Ascending aorta (tissue), 2 donors: ENCODE data around the gene KRTAP6-3. TPM values are rescaled to one million over a fixed set of nuclear protein-coding genes. Genes with fewer than 3 reads are reported as not detected.

Experiments
- DNase-seq, 2 donors: peaks; one replicate each; pipeline ENCODE4 v3.0.0-alpha.2; 2019; ENCODE audit warnings: low spot score in 2 of 2
- H3K27ac ChIP-seq, 2 donors: fragments of 200-600 bp; sonication (generic); one replicate each; pipeline ENCODE4 v1.5.1; 2016 to 2017; ENCODE audit warnings: mild to moderate bottlenecking in 1 of 2
- H3K27me3 ChIP-seq: fragments of 200-600 bp; sonication (generic); one replicate; pipeline ENCODE4 v1.5.1; 2017
- H3K36me3 ChIP-seq, 2 donors: fragments of 200-600 bp; sonication (generic); one replicate each; pipeline ENCODE4 v1.5.1; 2016
- H3K4me1 ChIP-seq, 2 donors: fragments of 200-600 bp; sonication (generic); one replicate each; pipeline ENCODE4 v1.5.1; 2016 to 2017; ENCODE audit warnings: mild to moderate bottlenecking in 1 of 2
- H3K4me3 ChIP-seq, 2 donors: fragments of 200-600 bp; sonication (generic); one replicate each; pipeline ENCODE4 v1.5.1; 2016 to 2017; ENCODE audit warnings: mild to moderate bottlenecking in 1 of 2
- H3K9me3 ChIP-seq, 2 donors: fragments of 200-600 bp; sonication (generic); one replicate each; pipeline ENCODE4 v1.5.1; 2016
- intact Hi-C: fragments of 100-400 bp; cut with DNase I; formaldehyde crosslinking; loops from one replicate; pipeline ENCODE4 v1.15.1; 2023
- total RNA-seq: library from RNA; depleted of rRNA; stranded (reverse); fragments of >200 nt; gene quantifications from one replicate; pipeline ENCODE4 v1.1.0, GENCODE V29; 2016
- TF ChIP-seq, protein P1 (sequence below), 3 experiments: fragments of 200-600 bp in 2 of 3; fragments of 450-650 bp in 1 of 3; sonication (generic) in 2 of 3; IDR thresholded peaks; one replicate each; pipeline ENCODE4 v1.5.1; 2016 to 2019; ENCODE audit warnings: antibody characterized with exemption in 3 of 3, mild to moderate bottlenecking in 1 of 3, moderate library complexity in 1 of 3

The KRTAP6-3 gene, protein sequence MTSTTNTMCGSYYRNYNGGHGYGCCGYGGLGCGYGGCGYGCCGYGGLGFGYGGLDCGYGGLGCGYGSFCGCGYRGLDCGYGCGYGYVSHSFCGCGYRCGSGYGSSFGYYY
- not detected for total RNA-seq

DNA sequence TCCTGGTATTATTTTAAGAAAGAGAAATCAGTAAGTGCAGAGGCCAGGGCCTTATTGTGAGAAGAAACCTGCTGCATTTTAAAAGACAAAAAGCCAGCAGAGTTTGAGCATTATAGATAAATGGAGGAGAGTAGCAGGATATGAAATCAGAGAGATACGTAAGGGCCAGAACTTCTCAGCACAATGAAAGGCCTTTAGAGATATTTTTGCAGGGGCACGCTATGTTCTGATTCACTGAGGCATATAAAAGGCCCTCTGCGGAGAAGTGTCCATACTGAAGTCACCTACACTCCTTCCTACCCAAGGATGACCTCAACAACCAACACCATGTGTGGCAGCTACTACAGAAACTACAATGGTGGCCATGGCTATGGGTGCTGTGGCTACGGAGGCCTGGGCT is at the start of gene KRTAP6-3:
TSS of gene KRTAP6-3 (plus strand) at position 301 of the 400 bp plus-strand sequence. CDS start at position 307, 6 bp downstream.
- intact Hi-C loops, result no loop called here
- no peaks in the 10 kb centered on the region for H3K9me3 ChIP-seq
- no peak within 1 kb of the TSS for H3K27ac ChIP-seq
- H3K27me3 ChIP-seq, result no peaks in the 10 kb centered on the region
- DNase-seq, result no peak
- TF ChIP-seq, protein P1, sequence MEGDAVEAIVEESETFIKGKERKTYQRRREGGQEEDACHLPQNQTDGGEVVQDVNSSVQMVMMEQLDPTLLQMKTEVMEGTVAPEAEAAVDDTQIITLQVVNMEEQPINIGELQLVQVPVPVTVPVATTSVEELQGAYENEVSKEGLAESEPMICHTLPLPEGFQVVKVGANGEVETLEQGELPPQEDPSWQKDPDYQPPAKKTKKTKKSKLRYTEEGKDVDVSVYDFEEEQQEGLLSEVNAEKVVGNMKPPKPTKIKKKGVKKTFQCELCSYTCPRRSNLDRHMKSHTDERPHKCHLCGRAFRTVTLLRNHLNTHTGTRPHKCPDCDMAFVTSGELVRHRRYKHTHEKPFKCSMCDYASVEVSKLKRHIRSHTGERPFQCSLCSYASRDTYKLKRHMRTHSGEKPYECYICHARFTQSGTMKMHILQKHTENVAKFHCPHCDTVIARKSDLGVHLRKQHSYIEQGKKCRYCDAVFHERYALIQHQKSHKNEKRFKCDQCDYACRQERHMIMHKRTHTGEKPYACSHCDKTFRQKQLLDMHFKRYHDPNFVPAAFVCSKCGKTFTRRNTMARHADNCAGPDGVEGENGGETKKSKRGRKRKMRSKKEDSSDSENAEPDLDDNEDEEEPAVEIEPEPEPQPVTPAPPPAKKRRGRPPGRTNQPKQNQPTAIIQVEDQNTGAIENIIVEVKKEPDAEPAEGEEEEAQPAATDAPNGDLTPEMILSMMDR (IDR thresholded peaks at IDR 0.05), result no peak
- H3K36me3 ChIP-seq, result no peaks in the 10 kb centered on the region
- H3K4me3 ChIP-seq, result no peak within 1 kb of the TSS
- no peaks in the 10 kb centered on the region for H3K4me1 ChIP-seq

DNA sequence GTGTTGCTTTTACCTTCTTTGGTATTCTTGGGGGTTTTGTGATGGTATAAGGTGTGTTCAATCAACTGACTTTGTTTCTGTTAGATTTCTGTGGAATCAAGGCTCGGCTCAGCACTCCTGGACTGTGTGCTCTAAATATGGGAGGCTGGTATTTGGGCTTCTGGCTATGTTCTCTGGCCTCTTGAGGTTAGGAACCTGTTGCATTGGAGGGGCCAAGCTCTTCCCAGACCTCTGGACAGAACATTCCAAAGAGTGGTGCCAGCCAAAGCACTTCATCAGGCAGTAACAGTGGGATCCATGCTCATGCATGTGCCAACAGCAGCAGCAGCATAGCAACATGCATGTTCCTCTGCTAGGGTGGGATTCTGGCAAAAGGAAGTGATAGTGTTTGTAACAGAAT is 39.5 kb upstream of the KRTAP6-3 start:
- Histone ChIP-seq H3K36me3 (no peaks in the 10 kb centered on the region), H3K9me3 (no peaks in the 10 kb centered on the region), H3K27ac (no peak overlapping the region), H3K27me3 (no peaks in the 10 kb centered on the region), H3K4me1 (no peaks in the 10 kb centered on the region), H3K4me3 (no peak overlapping the region)
- TF ChIP-seq, protein P1 (IDR thresholded peaks at IDR 0.05), result no peak
- DNase-seq, result no peak
- intact Hi-C loops, result no loop called here

DNA sequence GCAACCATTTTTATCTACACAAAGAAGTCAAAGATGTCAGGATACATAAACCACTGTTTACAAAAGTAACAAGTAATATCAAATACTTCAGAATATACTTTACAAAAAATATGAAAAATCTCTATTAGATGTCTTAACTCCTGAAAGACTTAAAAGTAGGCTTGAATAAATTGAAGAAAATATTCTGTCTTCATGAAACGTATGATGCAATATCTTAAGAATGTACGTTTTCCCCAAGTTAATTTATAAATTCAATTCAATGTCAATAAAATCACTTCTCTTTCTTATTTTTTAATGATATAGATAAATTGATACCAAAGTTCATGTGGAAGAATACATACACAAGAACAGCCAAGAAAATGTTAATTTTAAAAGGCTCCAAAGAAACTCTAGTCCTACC is 37.1 kb upstream of the KRTAP6-3 start:
- H3K9me3 ChIP-seq, result no peaks in the 10 kb centered on the region
- TF ChIP-seq, protein P1 (IDR thresholded peaks at IDR 0.05), result no peak
- no peaks in the 10 kb centered on the region for H3K4me1 ChIP-seq
- no peak for DNase-seq
- intact Hi-C loops, result no loop called here
- no peak overlapping the region for H3K27ac ChIP-seq
- H3K36me3 ChIP-seq, result no peaks in the 10 kb centered on the region
- H3K4me3 ChIP-seq, result no peak overlapping the region
- H3K27me3 ChIP-seq, result no peaks in the 10 kb centered on the region

DNA sequence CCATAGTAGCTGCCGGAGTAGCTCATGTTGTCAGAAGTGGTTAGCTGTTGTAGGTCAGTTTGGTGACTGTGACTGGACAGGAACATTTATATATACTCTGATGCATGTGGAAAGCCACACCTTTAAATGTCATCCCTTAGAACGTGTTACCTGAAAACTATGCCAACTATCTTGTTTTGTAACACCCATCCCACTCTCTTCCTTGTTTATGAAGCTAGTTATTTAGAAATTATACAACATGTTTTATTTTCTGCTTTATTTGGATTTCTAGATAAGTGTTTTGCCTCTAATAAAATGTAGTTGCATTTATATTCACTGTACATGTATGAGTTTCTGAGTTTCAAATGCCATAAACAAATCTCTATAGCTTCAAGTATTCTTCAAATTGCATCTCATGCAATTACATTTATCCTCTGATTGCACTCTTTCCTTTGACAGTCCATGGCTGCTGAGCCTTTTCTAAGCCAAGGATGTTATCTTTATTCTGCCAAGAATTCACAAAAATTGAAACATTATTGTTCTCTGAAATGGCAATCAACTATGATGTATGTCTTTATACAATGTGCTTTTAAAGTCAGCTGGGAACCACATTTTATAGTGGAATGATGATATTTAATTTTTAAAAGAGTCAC is 30.9 kb upstream of the KRTAP6-3 start, which contains the start of gene KRTAP19-7:
TSS of gene KRTAP19-7 (minus strand) at position 51 of the 632 bp plus-strand sequence. CDS start at position 26, 25 bp downstream.
- no peak within 1 kb of the TSS for H3K27ac ChIP-seq
- DNase-seq, result no peak
- intact Hi-C loops, result no loop called here
- H3K4me3 ChIP-seq, result no peak within 1 kb of the TSS
- no peaks in the 10 kb centered on the region for H3K9me3 ChIP-seq
- H3K36me3 ChIP-seq, result no peaks in the 10 kb centered on the region
- no peaks in the 10 kb centered on the region for H3K27me3 ChIP-seq
- TF ChIP-seq, protein P1 (IDR thresholded peaks at IDR 0.05), result no peak
- H3K4me1 ChIP-seq, result no peaks in the 10 kb centered on the region

DNA sequence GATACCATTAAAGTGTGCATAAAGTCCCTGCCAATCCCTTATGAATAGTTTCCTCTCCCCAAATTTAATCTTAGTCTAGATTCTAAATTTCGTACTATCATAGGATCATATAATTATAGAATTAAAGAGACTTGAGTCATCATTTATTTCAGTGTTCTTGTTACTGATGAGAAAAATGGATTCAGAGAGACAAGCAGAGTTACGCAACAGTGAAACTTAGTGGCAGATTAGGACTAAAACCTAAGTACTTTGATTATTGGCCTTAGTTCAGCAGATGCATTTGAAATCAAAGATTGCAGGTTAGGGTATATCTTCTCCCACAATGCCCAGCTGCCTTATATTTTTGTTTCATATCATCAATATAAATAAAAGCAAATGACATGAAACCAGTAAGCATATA is 30.3 kb upstream of the KRTAP6-3 start:
- no peak overlapping the region for H3K27ac ChIP-seq
- H3K4me1 ChIP-seq, result no peaks in the 10 kb centered on the region
- intact Hi-C loops, result no loop called here
- no peak for DNase-seq
- H3K36me3 ChIP-seq, result no peaks in the 10 kb centered on the region
- no peak overlapping the region for H3K4me3 ChIP-seq
- H3K27me3 ChIP-seq, result no peaks in the 10 kb centered on the region
- TF ChIP-seq, protein P1 (IDR thresholded peaks at IDR 0.05), result no peak
- no peaks in the 10 kb centered on the region for H3K9me3 ChIP-seq
